ENCODE measurements around the gene TRMT10A.

Gene TRMT10A, protein sequence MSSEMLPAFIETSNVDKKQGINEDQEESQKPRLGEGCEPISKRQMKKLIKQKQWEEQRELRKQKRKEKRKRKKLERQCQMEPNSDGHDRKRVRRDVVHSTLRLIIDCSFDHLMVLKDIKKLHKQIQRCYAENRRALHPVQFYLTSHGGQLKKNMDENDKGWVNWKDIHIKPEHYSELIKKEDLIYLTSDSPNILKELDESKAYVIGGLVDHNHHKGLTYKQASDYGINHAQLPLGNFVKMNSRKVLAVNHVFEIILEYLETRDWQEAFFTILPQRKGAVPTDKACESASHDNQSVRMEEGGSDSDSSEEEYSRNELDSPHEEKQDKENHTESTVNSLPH

GRCh38 chr4:99563310-99564186 lies at the start of gene TRMT10A:
TRMT10A (minus strand) TSS chr4:99564039; CDS start chr4:99559338, 4,701 bp downstream.
- CTCF ChIA-PET, result interaction anchor here (0.7 to 1.7 kb wide), 2 partner anchors 46 to 245 kb away, joined by 3 to 8 read pairs; no protein-coding TSS in a partner anchor
- TF ChIP-seq, protein P1, sequence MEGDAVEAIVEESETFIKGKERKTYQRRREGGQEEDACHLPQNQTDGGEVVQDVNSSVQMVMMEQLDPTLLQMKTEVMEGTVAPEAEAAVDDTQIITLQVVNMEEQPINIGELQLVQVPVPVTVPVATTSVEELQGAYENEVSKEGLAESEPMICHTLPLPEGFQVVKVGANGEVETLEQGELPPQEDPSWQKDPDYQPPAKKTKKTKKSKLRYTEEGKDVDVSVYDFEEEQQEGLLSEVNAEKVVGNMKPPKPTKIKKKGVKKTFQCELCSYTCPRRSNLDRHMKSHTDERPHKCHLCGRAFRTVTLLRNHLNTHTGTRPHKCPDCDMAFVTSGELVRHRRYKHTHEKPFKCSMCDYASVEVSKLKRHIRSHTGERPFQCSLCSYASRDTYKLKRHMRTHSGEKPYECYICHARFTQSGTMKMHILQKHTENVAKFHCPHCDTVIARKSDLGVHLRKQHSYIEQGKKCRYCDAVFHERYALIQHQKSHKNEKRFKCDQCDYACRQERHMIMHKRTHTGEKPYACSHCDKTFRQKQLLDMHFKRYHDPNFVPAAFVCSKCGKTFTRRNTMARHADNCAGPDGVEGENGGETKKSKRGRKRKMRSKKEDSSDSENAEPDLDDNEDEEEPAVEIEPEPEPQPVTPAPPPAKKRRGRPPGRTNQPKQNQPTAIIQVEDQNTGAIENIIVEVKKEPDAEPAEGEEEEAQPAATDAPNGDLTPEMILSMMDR (conservative IDR thresholded peaks at IDR 0.05; ENCODE audit: low read depth), result no peak
- H3K27ac ChIP-seq, result peak within 1 kb of the TSS; percentile 91
- DNase-seq (ENCODE audit: low spot score), result peak; percentile 91
- POLR2A ChIA-PET (ENCODE audit: low non-redundant PET), result interaction anchor here (1.0 kb wide), 1 partner anchor 148 kb away, joined by 3 read pairs; no protein-coding TSS in a partner anchor

DNA sequence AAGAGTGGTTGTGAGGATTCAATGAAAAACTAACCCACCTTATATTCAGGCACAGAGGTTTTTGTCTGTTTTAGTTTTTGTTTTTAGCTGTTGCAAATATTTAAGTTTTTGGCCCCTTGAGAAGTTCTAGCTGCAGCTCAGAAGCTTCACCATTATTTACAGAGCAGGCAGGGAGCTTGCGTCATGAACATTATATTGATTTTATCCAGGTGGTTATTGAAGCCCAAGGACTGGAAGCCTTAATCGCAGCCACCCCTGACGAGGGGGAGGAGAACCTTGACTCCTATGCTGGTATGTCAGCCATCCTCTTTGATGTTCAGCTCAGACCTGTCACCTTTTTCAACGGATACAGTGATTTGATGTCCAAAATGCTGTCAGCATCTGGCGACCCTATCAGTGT lies 48.9 kb upstream of the TRMT10A start:
- H3K27ac ChIP-seq, result no peak overlapping the region
- ChIA-PET CTCF (interaction anchor here (0.5 kb wide), 1 partner anchor 209 kb away, joined by 3 read pairs; no protein-coding TSS in a partner anchor), POLR2A (ENCODE audit: low non-redundant PET) (no interaction called here)
- TF ChIP-seq, protein P1 (conservative IDR thresholded peaks at IDR 0.05; ENCODE audit: low read depth), result no peak
- DNase-seq (ENCODE audit: low spot score), result no peak

DNA sequence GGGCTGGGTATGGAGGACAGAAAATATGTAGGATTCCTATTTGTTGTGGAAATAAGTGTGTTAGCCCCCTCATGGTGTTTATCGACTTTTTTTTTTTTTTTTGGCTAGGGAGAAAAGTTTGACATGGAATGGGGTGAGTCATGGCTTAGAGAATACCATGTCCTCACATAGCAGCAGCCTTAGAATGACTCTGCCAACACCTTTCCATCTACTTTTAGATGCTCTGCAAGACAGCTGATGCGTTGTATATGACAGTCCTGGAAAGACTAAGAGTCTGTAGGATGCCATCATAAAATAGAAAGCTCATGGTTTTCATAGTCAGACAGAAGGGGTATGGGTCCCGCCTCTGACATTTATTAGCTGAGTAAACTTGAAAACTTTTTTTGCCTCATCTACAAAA lies 48.4 kb upstream of the TRMT10A start:
- POLR2A ChIA-PET (ENCODE audit: low non-redundant PET), result no interaction called here
- TF ChIP-seq, protein P1 (conservative IDR thresholded peaks at IDR 0.05; ENCODE audit: low read depth), result no peak
- CTCF ChIA-PET, result no interaction called here
- H3K27ac ChIP-seq, result no peak overlapping the region
- DNase-seq (ENCODE audit: low spot score), result no peak

GRCh38 chr4:99610605-99611175 lies 46.9 kb upstream of the TRMT10A start:
- ChIA-PET POLR2A (ENCODE audit: low non-redundant PET) (no interaction called here), CTCF (no interaction called here)
- TF ChIP-seq, protein P1 (conservative IDR thresholded peaks at IDR 0.05; ENCODE audit: low read depth), result no peak
- DNase-seq (ENCODE audit: low spot score), result no peak
- no peak overlapping the region for H3K27ac ChIP-seq

DNA sequence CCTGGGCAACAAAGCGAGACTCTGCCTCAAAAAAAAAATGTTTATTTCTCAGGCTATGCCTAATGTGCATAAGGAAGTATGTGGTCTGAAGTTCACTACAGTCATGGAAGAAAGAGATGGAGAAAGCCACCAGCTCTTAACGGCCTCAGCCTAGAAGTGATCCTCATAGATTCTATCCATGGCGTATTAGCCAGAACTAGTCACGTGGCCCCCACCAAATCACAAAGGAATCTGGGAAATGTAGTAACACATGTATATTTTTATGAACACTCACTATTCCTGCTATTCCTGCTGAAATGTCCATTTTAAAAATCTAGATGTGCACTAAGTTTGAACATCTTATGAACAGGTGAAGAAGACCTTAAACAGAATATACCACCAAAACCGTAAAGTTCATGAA lies 44.6 kb upstream of the TRMT10A start:
- CTCF ChIA-PET, result no interaction called here
- DNase-seq (ENCODE audit: low spot score), result no peak
- TF ChIP-seq, protein P1 (conservative IDR thresholded peaks at IDR 0.05; ENCODE audit: low read depth), result no peak
- H3K27ac ChIP-seq, result no peak overlapping the region
- POLR2A ChIA-PET (ENCODE audit: low non-redundant PET), result no interaction called here

GRCh38 chr4:99606716-99607115 lies 42.9 kb upstream of the TRMT10A start:
- TF ChIP-seq, protein P1 (conservative IDR thresholded peaks at IDR 0.05; ENCODE audit: low read depth), result no peak
- POLR2A ChIA-PET (ENCODE audit: low non-redundant PET), result no interaction called here
- H3K27ac ChIP-seq, result no peak overlapping the region
- CTCF ChIA-PET, result no interaction called here
- no peak for DNase-seq (ENCODE audit: low spot score)

All from RWPE1 (cell line).